Ammon's horn (tissue), 1 donor: ENCODE data around the gene JTB.

Experiments
- DNase-seq: peaks from one replicate; pipeline ENCODE4 v3.0.0-alpha.2; 2016; ENCODE audit warnings: low spot score

The JTB gene

DNA sequence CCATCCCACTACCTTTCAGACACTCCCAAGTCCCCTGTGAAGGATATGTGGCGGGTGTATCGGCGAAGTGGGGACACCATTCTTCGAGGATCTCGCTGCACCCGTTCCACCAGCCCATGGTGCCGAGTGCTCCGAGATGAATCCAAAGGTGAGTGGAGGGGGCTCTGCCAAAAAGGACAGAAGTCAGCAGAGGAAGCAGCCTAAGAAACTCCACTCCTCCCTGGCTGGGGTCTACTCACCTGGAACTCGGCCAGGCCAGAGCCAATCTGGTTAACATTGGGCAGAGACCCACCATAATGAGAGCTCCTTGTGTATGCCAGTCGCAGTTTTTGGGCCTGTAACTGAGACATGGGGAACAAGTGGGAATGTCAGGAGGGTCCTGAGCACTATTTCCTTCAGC is 22.6 kb downstream of the JTB start:
- DNase-seq = no peak

DNA sequence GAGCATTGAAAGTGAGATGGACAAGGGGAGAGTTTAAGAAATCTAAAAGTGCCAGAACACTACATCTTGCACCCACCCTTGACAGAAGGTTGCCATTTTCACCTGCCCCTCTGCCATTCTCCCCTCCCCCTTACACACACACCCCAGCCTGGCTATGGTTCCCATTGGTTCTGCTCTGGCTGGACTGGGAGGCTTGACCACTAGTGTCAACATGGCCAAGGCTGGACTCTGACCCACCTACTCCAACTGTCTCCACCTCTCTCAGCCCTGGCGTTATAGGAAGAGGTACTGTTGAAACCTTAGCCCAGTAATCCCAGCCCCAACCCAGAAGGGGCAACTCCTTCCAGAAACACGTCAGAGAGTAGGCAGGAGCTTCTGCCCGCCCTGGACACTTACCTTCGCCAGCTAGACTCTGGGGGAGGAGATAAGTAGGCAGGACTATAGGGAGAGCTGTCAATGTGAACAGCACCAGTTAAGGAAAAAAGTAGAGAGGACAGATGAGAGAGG is 23.6 kb downstream of the JTB start:
- no peak for DNase-seq

DNA sequence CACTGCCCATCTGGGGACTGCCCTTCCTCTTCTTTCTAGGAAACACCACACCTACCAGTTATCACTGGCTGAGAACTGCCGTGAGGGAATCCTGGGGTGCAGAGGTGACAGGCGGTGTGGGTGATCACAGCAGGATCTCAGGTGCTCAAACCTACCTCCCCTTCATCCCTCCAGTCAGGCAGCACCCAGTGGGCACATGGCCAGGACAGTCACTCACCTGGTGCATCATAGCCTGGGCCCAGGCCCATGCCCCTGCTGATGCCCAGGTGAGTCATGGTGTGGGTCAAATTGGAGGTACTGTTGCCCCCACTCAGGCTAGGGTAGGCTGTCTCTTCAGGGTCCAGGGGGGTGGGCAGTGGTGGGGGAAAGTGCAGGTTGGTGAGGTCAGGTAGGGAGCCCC is 25.7 kb downstream of the JTB start:
- DNase-seq = no peak

DNA sequence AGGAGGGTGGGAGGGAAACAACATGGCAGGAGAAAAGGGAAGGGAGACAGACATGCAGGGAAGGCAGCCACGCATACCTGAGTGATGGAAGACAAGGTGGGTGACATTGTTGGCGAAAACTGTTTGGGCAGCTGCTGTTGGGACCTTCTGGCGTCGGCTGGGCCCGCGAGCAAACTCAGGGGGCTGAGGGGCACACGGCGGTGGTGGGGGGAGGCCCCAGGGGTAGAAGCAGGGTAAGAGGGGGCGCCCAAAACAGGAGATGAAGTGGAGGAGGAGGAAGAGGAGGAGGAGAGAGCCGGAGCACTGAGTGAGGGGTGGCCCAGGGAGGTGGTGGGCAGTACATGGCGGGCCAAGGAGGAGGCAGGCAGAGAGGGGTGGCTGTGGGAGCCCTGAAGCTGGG is 26.3 kb downstream of the JTB start:
- no peak for DNase-seq

DNA sequence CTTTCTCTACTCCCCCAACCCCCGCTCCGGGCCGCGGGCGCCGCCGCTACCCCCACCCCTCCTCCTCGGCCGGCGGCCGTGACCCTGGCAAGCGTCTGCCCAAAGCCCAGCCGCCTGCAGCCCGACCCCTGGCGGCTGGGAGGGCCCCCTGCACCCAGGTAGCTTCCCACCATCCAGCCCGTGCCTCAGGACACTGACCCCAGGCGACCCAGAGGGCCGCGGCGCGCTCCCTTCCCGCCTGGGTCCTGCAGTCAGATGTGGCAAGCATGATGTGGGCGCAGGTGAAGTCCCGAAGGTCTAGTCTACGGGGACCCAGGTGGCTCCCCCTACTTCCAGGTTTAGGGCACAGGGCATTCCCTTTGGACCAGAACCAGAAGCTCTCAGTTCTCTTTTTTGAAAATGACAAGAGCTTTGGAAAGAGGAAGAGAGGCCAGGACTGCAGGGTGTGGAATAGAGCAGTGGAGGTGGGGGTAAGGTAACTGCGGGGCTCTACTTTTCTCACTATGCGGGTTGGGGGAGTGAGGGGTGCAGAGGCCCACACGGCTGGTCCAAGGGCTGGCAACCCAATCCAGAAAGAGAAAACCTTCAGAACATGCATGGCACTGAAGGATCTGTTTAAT is 30.7 kb downstream of the JTB start, which contains the start of gene DENND4B:
Gene DENND4B, minus strand, starts transcription at position 97 of the 620 bp plus-strand sequence. CDS start 2,344 bp downstream, outside the sequence.
- DNase-seq = peak; percentile 85

DNA sequence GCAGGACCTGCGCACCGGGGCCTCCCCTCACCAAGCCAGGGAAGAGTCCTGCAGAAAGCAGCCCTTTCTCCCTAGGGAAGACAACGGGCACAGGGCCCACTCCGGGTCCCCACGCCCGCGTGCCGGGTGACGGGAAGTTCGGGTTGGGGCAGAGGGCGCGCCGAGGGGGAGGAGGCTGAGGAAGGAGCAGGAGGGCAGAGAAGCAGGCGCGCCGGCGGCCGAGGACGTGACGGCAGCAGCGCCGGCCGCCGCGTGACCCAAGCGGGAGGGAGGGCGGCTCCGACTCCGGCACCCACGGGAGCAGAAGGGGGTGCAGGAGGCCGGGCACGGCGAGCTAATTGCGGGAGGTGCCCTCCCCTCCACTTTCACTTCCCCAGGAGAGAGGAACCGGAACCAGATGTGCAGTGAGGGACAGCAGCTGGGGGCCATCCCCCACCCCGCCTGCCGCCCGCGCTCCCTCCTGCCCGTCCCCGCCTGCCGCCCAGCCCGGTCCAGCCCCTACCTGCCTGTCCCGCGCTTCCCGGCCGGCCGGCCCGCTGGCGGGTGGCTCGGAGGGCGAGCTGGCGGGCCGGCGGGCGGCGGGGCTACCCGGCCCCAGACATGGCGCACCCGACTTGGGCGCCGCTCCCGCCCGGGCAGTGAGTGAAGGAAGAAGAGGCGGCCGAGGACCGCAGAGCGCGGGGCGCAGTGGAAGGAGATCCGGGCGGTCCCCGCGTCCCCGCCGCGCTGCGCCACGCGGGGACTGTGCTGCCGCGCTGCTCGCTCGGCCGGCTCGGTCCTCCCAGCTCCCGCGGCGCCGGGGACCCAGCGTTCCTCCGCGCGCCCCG is 31.5 kb downstream of the JTB start:
- DNase-seq = peak; percentile 90

DNA sequence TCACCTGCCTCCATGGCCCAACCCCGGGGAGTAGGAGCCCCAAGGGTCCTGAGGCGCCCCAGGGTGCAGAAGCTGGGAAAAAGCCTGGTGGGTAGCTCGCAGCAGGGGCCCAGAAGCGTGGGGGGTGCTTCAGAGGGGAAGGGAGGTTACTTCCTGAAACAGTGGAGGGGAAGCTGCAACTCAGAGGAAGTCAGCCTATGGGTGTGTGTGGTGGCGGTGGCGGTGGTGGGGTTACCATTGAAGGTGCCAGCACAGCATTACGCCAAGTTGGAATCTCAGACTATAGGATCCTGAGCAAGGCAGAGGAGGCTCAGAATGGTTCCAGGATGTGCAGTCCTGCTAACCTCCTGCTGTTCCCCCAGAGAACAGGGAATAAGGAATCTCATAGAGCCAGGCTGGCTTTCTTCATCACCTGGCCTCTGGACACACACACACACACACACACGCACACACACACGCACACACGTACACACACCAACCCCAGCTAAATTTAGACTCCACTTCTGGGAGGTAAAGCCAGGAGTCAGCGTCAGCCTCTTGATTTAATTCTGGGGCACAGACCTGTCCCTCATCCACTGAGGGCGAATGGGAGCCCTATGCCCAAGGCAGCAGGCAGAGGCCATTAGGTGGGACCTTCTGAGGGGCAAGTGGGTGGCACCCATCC is 32.2 kb downstream of the JTB start:
- peak; percentile 62 for DNase-seq

DNA sequence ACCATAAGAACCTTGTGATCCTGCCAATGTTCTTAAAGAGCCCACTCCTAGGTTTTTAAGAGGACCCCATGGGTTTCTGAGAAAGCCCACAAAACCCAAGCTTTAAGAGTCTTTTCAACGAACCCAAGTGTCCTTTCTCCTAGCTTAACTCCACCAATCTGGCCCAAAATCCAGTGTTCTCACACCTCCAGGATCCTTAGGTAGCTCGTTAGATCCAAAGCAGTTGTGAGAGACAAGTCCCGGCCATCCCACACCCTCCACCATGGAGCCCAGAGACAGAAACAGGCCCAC is 32.7 kb downstream of the JTB start:
- DNase-seq = no peak

DNA sequence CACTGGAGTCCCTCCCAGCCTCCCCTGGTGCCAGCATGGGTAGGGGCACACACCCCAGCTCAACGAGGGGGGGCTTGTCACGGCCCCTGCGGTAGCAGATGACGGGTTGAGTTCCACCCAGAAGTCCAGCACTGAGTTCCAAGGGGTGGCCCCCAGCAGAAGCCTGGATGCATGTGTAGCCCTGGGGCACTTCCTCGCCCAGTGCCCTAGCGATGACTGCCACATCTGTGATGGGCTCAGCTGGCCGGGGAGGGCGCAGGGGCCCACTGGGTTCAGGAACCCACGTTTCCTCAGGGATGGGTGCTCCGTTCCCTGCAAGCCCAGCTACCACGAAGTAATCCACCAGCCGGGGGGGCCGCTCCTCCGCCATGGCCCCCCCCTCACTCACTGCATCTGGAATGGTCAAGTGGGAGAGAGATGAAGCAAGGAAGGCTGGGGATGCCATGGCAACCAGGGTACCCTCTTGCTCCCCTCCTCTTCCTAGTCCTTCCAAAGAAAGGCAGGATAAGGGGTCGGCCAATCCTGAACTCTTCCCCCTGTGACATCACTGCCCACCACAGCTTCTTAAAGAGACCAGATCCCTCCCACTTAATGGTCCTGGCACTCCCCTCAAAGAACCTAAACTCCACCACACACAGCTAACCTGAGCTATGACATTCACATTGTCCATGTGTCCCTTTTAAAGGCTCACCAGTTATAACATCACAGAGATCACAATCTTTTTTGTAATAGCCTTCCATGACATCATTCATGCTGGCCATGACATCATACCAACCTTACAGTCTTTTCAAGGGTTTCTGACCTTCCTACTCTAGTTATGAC is 33.3 kb downstream of the JTB start:
- DNase-seq = no peak

DNA sequence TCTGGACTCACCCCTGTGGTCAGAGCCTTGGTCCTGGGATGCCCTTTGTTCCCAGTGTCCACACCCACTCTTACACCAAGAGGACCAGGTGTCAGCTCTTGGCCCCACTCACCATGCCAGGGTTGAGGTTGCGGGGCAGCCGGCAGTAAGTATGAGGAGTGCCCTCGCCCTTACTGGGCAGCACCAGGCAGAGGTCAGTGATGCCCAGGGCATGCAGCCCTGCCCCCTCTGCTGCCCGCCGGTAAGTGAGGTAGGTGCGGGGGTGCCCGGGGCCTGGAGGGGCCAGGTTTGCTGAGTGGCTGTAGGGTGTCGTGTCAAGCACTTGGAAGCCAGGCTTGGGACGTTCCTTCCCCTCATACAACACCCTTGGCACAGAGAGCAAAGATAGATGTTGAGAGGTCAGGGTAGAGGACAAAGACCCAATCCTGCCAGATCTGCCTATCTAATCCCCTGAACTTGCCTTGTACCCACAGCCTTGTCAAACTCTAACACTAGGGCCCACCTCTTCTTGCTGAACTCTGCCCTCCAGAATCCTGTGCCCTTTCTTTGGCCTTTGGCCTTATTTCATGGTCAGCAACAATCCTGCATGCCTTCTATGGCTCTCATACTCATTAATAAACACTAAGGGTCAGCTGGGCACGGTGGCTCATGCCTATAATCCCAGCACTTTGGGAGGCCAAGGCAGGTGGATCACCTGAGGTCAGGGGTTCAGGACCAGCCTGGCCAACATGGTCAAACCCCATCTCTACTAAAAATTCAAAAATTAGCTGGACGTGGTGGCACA is 34.5 kb downstream of the JTB start:
- no peak for DNase-seq

DNA sequence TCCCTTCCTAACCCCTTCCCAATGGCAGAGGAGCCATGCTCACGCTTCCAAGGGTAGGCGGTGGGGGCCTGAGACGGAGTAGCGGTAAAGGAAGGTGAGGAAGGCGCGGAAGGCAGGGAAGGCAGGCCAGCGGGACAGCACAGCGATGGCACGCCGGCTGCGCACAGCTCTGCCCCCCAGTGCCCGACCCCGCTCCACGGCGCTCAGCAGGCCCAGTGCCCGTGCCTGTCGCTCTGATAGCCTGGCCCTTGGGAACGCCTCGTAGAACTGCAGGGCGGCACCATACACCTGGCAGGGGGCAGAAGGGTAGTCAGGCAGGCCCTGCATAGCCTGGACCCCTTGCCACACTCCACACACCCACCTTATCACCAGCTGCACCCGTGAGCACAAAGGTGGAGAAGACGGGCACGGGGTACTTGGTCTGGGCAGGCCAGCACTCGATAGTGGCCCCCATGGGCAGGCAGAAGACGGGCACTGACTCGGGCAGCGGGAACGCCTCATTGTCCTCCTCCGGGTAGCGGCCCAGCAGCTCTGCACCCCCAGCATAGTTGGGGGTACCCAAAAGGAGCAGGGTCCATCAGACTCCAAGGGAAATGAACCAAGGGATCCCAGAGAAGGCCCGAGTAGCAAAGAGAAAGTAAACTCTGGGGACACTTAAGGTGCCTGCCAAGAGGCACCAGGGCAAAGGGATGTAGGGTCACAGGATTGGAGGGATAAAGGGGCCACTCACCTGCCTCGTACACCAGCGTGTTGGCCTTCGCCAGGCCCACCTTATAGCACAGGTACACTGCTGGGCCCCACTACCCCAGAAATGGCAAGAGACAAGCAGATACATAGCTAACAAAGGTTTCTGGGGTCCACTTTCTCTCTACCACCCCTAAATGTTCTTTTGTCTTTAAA is 35.4 kb downstream of the JTB start:
- no peak for DNase-seq

DNA sequence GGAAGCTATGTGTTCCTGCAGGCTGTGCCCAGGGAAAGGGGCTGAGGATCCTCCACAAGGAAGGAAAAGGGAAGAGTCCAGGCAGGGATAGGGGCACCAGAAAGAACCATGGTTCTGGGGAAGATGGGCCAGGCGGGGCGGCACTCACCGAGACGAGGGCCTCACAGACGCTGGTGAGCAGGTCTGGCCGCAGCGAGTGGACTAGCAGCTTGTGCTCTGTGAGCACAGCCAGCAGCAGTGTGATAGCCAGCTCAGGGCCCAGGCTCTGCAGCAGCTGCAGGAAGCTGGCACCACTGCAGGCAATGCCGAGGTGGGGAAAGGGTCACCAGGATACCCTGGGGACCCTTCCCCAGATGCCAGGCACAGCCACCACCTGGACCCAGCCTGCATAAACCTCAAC is 36.7 kb downstream of the JTB start:
- no peak for DNase-seq

DNA sequence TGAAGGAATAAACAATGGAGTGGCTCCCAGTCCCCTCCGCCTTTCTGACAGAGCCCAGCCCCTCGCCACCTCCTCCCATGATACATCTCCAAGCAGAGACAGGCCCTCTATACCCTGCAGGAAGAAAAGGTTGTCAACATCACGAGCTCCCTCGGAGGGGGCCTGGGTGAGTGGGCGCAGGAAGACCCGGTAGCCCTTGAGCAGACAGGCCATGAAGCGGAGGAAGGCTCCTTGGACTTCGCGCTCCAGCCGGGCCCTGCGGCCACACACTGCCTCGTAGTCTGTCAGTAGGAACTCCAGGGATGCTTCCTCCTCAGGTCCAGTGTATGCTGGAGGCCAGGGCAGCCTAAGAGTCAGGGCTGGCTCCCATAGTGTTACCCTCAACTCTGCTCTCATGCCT is 38.0 kb downstream of the JTB start:
- no peak for DNase-seq

DNA sequence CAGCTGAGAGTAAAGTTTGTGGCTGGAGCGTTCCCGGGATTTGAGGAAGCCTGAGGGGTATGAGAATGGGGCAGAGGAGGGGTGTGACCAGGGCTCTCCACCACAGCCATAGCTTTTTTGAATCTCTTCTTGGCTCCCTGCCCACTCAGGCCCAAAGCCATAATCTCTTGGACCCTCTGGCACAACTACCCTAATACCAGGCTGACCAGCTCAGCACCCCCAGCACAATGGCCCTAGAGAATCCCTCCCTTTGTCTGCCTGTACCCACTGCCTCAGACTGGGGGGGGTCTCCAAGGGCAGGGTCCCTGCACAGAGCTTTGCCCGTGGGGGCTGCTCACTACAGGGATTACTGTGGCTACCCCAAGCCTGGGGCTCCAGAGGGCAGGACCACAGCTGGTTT is 38.5 kb downstream of the JTB start:
- no peak for DNase-seq

DNA sequence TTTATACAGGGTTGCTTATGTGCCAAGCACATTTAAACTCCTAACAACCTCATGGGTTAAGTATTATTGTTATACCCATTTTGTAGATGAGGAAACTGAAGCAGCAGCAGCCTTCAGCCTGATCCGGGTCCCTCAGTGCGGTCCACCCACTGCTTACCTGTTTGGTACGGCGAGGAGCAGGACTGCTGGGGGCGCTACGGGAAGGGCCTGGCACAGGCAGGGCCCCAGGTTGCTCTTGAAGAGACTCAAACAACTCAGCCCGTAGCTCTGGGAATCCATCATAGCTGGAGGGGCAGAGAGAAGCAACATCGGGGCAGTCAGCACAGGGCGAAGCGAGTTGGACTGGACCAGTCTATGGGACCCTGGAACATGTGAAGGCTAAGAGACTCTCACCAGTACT is 40.1 kb downstream of the JTB start:
- DNase-seq = no peak

DNA sequence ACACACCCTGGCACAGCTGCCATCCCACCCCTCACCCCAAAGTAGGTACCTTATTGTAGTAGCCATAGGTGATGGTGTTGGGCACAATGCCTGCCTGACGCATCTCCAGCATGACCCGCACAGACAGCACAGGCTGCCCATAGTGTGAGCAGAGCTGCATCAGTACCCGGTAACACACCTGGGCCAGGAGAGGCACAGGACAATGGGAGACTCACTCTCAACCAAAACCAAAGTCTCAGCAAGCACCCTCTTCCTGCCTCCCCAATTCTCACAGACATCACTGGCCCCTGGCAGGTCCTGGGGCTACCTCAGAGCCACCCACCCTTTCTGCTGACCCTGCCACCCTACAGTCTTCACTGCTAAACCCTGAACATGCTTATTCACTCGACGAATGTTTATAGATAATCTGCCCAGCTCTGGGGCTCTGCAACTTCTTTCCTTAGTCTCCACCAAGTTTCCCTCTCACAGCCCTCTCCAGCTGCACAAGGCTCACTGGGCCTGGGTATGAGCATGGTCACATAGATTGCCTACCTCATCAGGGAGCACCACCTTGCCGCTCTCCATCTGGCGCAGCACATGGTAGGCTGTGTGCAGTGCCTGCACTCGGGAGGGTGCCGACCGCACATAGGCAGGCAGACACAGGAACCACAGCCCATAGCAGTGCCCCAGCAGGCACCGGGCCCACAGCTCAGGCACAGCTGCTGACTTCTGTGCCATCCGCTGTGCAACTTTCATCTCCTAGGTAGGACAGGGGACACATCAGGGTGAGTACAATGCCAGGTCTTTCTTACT is 41.3 kb downstream of the JTB start:
- no peak for DNase-seq

DNA sequence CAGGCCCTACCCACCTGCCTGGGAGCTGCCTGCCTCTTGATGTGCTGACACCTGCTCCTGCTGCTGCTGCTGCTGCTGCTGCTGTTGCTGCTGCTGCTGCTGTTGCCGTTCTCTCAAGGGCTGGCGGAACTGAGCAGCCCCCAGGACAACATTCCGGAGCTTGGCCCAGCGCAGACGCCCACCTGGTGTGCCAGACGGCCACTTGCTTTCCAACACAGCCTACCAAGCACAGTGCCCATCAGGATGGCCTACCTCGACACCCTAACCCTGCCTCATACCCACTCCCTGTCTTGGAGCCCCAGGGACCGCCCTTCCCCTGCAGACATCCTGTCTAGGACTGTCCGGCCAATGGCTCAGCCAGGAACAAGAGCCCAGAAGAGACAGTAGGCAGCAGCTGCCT is 42.7 kb downstream of the JTB start:
- DNase-seq = no peak

DNA sequence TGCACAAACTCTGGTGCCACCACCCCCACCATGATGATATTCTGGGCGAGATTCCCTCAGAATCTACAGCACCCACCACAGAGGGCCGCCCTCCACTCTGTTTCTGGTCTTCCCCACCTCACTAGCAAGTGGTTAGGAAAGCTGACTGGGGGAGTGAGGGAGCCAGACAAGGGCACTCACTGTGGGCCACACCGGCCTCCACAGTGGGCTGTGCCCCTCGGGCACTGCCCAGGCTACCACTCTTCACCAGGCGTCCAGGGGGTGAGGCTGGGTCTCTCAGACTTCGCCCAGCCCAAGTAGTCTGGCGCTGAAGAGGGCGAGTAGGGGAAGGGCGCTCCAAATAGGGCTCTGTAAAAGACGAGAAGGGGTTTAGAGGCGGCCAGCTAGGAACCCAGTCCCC is 43.5 kb downstream of the JTB start:
- DNase-seq = no peak

DNA sequence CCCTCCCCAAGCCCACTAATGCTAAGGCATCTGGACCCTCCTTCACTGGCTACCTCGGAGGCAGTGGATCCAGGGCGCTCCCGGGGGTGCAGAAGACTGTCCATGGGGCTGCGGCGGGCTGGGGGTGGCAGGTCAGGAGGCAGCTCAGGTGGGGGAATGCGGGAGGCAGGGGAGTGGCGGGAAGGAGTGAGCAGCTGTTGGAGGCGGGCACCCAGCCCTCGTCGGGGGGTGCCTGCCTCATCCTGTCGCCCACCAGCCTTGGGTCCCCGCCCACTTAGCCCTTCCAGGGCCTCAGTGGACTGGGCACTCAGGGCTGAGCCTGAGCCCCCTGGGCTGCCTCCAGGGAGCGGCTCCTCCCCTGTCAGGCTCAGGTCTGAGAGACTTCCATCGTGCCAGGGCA is 44.0 kb downstream of the JTB start:
- no peak for DNase-seq
